HTERT RPE-1 (cell line): ENCODE data around the gene SLC25A45.

Source experiments
- in situ Hi-C: fragments of 300-500 bp; cut with MboI; formaldehyde crosslinking; loops from 4 replicates; pipeline ENCODE4 v1.14.3; 2020; ENCODE audit warnings: low sequenced_read_pairs

SLC25A45 gene

GRCh38 chr11:65404638-65405339, 22.3 kb upstream of the SLC25A45 start:
- in situ Hi-C loops: no loop called here

- in situ Hi-C loops: no loop called here
Observed at GRCh38 chr11:65404210-65404609, 21.8 kb upstream of the SLC25A45 start.

DNA sequence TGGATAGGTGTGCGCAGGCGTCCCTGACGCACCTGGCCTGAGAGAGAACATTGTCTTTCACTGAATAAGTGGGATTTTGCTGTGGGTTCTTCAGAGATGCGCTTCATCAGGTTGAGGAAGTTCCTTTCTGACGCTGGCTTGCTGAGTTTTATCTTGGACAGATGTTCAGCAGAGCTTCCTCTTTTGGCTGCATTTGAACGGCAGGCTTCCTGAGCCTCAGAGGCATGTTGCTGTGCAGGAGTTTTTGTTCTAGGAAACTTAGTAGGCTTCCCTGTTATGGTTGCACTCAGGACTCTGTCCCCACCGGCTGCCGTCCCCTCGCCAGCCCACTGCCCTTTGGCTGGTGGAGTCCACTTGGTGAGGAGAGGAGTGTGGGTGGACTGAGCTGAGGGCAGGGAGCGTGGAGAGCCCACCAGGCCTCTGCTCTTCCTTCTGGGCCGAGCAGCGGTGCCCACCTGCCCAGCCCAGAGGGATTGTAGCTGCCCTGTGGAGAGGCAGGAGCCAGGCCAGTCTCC, 21.2 kb upstream of the SLC25A45 start:
- in situ Hi-C loops: no loop called here

DNA sequence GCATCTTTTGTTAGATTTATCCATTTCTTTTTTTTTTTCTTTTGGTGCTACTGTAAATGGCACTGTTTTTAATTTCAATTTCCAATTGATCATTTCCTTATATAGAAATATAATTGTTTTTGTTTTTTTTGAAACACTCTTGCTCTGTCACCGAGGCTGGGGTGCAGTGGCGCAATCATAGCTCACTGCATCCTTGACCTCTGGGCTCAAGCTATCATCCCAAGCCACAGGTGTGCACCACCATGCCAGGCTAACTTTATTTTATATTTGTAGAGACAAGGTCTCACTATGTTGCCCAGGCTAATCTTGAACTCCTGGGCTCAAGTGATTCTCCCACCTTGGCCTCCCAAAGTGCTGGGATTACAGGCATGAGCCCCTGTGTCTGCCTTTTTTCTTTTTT, 20.3 kb upstream of the SLC25A45 start:
- in situ Hi-C loops: no loop called here

DNA sequence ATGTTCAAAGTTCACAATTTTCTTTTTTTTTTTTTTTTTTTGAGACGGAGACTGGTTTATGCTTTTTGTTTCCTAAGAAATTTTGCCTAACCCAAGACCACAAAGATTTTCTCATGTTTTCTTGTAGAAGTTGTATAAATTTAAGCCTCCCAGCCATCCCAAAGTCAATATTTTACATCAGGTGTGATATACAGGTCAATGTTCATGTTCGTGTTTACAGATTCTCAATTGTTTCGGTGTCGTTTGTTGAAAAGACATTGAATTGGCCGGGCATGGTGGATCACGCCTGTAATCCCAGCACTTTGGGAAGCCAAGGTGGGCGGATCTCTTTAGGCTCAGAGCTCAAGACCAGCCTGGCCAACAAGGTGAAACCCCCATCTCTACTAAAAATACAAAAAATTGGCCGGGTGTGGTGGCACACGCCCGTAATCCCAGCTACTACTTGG, 19.4 kb upstream of the SLC25A45 start:
- in situ Hi-C loops: no loop called here

DNA sequence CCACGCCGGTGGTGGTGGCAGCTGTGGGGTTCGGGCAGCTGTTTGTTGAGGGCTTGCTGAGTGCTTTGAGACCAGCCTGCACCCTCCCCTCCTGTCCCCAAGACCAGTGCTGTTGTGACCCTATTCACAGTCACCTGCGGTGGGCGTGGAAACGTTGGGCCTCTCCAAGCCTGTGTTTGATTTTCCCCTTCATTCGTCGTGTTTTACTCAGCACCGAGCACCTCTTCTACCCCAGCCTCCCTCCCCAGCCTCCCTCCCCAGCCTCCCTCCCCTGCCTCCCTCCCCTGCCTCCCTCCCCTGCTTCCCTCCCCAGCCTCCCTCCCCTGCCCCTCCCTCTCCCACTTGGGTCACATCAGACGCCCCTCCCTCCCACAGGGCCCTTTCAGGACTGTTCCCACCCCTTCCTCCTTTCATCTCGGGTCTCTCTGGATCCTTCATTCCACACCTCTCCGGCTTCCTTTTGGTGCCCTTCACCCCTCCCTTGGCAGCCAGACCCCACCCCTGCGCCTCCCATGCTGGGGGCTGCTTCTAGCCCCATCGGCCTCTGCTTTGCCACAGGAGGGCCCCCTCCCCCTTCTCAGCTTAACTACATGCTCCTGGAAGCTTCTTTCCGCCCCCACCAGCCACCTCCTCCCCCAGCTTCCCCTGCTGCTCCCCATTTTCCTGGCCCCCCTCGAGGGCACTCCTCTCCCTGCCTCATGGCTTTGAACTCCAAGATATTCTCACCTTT, 18.8 kb upstream of the SLC25A45 start:
- in situ Hi-C loops: no loop called here

- in situ Hi-C loops: no loop called here
Observed at GRCh38 chr11:65400307-65401072, 18.0 kb upstream of the SLC25A45 start.

DNA sequence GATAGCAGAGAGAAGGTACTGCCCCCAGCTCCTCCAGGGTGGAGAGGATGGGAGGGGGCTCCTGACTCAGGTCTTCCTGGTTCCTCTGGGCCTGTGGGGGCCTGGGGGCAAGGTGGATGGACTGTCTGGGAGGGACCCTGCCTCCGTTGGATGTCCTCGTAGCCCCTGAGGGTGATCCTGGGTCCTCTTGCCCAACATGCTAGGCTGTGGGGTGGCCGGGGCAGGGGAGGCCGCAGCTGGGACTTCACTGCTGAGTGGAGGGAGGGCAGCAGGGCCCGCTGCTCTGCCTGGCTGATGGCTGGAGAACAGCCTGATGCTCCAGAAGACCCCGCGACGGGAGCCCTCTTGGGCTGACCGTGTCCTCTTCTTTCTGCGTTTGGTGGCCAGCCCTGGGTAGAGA, 17.4 kb upstream of the SLC25A45 start:
- in situ Hi-C loops: no loop called here

DNA sequence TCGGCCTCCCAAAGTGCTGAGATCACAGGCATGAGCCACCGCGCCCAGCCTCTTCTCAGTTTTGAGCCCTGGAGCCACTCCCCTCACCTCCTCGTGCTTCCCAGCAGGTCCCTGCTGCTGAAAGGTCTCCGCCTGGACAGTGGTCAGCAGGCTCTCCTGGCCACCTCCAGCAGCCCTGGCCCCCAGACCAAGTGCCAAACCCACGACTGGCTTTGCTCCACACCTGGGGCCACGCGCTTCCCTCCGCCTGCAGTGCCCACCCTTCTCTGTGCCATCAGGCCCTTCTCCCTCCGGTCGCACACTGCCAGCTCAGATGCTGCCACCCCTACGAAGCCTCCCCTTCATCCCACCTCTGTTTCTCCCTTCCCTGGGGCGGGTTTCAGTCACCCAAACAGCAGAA, 16.8 kb upstream of the SLC25A45 start:
- in situ Hi-C loops: no loop called here

DNA sequence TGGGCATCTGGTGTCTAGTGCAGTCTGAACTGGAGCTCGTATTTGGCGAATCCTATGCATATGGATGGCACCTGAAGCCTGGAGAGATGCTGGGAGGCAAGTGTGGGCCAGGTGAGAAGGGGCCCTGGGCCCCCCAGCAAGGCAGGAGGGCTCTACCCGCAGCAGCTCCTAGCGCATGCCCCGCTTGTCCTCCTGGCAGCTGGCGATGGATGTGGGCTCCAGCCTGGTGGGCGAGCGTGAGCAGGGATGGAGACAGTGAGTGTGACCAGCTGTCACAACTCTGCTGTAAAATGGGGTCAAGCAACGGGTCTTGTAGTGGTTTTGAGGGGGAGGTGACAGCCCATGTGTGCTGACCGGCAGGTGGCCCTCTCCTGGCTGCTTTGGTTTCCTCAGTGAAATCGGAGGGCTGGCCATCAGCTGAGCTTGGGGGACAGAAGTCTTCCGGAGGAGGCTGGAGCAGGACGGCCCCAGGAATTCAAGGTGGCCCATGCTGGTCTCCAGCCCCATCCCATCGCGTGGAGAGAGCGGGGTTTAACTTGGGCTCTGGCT, 16.0 kb upstream of the SLC25A45 start:
- in situ Hi-C loops: no loop called here

- in situ Hi-C loops: no loop called here
Observed at GRCh38 chr11:65396769-65397745, 14.6 kb upstream of the SLC25A45 start.

DNA sequence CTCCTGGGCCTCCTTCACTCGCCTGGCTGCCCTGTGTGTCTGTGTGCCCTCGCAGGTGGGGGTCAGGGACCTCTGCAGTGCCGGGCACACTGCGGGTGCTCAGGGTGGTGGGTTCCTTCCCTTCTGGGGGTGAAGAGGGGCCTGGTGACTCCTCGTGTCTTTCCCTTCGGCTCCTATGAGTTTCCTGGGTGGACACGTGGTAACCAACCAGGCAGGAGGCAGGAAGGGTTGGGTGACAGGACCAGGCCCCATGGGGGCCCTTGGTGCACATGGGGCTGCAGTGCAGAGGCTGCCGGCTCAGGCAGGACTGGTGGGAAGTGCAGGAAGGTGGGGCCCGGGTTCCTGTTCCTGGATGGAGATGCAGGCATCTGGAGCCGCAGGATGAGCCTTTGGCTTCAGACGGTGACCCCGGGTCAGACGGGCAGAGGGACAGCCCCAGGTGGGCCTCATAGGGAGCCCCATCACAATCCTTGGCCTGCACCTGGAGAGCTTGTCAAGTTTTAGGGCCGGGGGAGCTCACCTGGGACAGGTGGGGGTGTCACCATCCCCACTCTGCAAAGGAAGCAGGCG, 13.6 kb upstream of the SLC25A45 start:
- in situ Hi-C loops: no loop called here

GRCh38 chr11:65394125-65394536, 11.7 kb upstream of the SLC25A45 start:
- in situ Hi-C loops: no loop called here

DNA sequence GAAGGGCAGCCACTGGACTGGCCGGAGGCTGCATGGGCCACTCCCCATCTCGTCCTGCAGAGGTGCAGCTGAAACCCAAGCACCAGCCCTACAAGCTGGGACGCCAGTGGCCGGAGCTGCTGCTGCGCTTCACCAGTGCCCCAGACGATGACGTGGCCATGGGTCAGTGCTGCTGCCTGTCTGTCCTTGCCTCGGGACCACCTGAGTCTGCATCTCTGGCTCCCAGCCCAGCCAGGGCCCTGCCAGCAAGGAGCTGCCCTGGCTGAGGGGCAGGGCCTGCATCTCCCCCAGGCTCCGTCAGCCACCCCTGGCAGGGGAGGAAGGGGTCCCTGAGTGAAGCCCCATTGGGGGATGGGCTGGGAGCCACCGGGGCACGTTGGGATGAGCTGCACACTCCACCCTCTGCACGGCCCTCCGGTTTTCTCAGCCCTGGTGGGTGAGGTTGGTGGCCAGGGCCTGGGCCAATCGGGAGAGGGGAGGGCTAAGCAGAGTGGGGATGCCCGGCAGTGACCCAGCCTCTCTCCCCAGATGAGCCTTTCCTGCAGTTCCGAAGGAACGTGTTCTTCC, 11.2 kb upstream of the SLC25A45 start:
- in situ Hi-C loops: no loop called here

DNA sequence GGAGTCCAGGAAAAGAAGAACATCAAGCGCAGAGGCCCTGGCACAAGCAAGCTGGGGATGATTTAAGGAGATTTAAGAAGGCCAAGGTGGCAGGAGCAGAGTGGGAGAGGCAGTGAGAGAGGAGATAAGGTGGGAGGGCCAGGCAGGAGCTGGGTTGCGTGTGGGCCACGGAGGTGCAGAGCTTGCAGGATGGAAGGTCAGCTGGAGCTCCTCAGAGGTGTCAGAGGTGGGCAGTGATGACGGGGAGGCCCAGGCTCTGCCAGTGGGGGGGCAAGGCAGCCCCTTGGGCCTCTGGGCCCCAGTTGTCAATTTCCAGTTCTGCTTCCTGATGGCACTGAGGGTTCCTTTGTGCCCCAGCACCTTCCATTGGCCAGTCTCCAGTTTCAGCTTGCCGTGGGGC, 10.5 kb upstream of the SLC25A45 start:
- in situ Hi-C loops: no loop called here

GRCh38 chr11:65392186-65392829, 9.9 kb upstream of the SLC25A45 start:
- in situ Hi-C loops: no loop called here

DNA sequence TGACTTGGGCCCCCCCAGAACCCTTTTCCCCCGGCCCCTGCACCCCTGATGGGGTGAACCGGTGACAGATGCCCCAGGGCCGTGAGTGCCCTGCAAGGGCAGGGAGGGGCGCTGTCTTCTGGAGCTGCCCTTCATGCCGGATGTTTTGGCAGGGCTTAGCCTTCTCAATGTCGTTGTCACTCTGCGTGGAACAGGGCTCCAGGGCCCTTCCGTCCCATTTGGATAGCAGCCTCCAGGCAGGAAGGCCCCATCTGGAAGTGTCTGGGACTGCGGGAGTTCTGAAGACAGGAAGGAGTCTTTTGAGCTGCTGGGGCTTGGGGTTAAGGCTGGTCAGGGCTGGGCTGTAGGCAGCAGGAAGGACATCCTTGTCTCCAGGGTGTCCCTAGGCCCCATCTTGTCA, 8.6 kb upstream of the SLC25A45 start:
- in situ Hi-C loops: no loop called here

DNA sequence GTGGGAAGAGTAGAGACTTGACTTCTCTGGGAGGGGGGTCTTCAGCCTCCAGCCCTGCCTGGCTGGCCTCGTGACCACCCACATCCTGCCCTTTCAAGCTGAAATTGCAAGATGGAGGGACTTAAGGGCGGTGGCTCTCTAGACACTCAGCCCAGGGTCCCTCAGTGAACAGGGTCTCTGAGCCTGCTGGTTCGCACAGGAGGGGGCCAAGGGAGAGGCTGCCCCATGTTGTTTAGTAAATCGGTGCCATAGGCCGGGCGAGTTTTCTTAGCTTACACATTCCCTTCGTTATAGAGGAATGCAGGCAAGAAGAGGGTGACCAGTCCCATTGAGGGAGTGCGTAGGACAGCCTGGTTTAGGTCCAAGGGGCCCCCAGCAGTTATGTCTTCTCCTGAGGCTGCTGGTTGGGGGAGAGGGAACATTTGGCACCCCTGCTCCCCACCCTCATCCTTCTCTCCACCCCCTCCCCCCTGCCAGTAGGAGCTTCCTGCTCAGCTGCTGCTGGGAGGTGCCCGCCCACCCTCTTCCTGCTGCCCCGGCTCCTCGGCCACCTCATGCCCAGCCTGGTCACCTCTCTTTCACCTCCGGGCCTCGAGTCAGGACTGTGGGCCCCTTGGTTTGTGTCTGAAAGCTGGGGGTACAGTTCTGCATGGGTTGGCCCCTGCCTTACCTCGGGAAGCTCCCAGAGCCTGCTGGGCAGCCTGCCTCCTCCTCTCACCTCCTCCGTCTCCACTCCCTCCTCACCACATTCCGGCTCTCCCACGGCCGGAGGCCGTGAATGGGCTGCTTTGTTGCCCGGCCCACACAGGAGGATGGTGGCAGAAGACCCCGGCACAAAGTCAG, 7.9 kb upstream of the SLC25A45 start:
- in situ Hi-C loops: no loop called here
